WERI-Rb-1 (cell line): ENCODE results near the gene IMMP2L.

Experiments used
- DNase-seq: peaks from one replicate; pipeline ENCODE4 v3.0.0-alpha.2; 2020
- H3K27ac ChIP-seq: fragments of 250-450 bp; sonication (Bioruptor Pico); 2 replicates; pipeline ENCODE4 v1.5.1; 2020; ENCODE audit warnings: mild to moderate bottlenecking, moderate library complexity
- H3K27me3 ChIP-seq: fragments of 250-450 bp; sonication (Bioruptor Pico); 2 replicates; pipeline ENCODE4 v1.5.1; 2021; ENCODE audit warnings: mild to moderate bottlenecking, low read depth, moderate library complexity; ENCODE audit not compliant: insufficient read depth, severe bottlenecking
- H3K36me3 ChIP-seq: fragments of 250-450 bp; sonication (Bioruptor Pico); 2 replicates; pipeline ENCODE4 v1.5.1; 2020; ENCODE audit warnings: mild to moderate bottlenecking, moderate library complexity
- H3K4me3 ChIP-seq: 2 replicates; pipeline ENCODE4 v1.5.1; 2011; ENCODE audit warnings: low read depth, mild to moderate bottlenecking, control low read depth, low read length
- H3K9me3 ChIP-seq: fragments of 250-450 bp; sonication (Bioruptor Pico); 2 replicates; pipeline ENCODE4 v1.5.1; 2021; ENCODE audit warnings: mild to moderate bottlenecking, moderate library complexity; ENCODE audit not compliant: severe bottlenecking
- CTCF ChIP-seq: IDR thresholded peaks from 2 replicates; pipeline ENCODE4 v1.5.1; 2011; ENCODE audit warnings: low read depth, mild to moderate bottlenecking, control low read depth, inconsistent platforms, low read length

The IMMP2L gene

GRCh38 chr7:111238886-111239285 lies 323.4 kb downstream of the IMMP2L start:
- no peak overlapping the region for H3K27ac ChIP-seq
- TF ChIP-seq CTCF = no peak
- no peaks in the 10 kb centered on the region for H3K9me3 ChIP-seq
- H3K36me3 ChIP-seq = no peaks in the 10 kb centered on the region
- no peaks in the 10 kb centered on the region for H3K27me3 ChIP-seq
- no peak overlapping the region for H3K4me3 ChIP-seq
- no peak for DNase-seq

- H3K9me3 ChIP-seq = no peaks in the 10 kb centered on the region
- no peaks in the 10 kb centered on the region for H3K36me3 ChIP-seq
- no peak for DNase-seq
- no peak overlapping the region for H3K4me3 ChIP-seq
- no peak for TF ChIP-seq CTCF
- H3K27ac ChIP-seq = no peak overlapping the region
- H3K27me3 ChIP-seq = no peaks in the 10 kb centered on the region
These were observed 326.6 kb downstream of the IMMP2L start for GRCh38 chr7:111235709-111236108.

DNA sequence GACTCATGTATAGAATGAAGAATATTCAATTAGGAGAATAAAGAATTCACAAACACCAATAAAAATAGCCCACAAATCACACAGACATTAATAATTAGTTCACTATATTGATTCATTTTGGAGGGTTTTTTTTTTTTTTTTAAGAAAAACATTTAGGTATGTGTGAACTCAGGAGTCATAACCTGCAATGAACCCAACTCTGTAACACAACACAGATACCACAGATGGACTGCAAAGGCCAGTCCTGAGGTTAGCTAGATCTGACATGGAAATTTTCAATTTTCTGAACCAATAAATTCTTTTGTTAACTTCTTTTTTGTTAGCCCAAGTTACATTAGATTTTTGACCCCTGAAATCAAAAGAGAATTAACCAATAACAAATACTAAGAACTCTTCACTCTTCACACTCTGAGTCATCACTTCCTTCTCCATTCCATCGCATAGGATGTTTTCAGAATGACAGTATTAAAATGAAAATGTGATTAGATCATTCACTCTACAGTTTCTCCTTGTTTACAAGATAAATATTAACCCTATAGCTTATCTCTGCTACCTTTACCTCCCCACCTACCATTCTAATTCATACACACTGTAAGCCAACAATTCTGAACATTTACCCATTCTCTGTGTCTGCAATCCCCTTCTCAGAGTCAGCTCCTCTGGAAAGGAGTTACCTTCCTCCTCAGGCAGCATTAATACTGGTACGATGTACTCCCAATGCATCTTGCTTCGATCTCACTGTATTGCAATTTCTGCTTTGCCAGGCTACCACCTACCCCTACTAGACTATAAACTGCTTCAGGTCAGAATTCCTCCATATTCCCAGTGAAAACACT lies 329.8 kb downstream of the IMMP2L start:
- Histone ChIP-seq H3K4me3 (no peak overlapping the region), H3K27ac (no peak overlapping the region), H3K27me3 (no peaks in the 10 kb centered on the region), H3K36me3 (no peaks in the 10 kb centered on the region), H3K9me3 (no peaks in the 10 kb centered on the region)
- no peak for DNase-seq
- TF ChIP-seq CTCF = no peak

DNA sequence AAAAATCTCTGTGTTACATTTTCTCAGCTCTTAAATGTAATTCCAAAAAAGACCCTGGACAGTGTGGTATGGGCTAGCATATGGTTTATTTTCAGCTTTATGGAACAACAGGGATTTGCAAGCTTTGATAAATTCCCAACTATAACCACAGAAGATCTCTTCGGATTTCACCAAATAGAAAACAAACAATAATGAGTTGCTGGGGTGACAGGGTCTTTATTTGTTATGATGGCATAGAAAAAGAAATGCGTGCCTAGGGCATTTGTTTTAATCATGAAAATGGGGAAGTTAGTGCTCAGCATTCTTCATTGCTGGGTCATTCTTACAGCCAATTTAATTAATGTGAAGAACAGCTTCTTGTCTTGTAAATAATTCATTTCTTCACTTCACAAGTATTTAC lies 332.4 kb downstream of the IMMP2L start:
- Histone ChIP-seq H3K9me3 (no peaks in the 10 kb centered on the region), H3K4me3 (no peak overlapping the region), H3K27me3 (no peaks in the 10 kb centered on the region), H3K36me3 (no peaks in the 10 kb centered on the region), H3K27ac (no peak overlapping the region)
- TF ChIP-seq CTCF = no peak
- no peak for DNase-seq

DNA sequence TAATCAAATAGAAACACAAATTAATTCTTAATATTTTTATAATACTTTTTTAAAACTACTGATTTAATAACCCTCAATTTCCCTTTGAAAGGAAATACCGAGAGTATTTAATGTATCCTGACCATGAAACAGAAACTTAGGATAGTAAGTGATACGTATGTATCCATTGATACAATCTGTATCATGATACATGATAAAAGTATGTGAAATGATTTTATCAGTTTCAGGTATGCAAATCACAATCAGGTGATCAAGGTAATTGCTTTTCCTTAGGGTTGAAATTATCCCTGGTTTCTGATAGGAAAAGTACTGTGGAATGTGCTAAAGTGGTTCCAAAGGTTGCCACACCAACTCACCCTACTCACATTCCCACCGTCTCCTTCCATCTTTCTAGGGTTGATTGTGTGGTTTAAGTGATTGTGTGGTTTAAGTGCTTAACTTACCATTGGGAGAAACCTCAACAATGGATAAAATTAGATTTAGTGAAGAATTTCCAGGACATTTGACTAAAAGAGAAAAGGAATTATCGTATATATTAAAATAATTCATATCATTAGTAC lies 333.0 kb downstream of the IMMP2L start:
- Histone ChIP-seq H3K27ac (no peak overlapping the region), H3K9me3 (no peaks in the 10 kb centered on the region), H3K27me3 (no peaks in the 10 kb centered on the region), H3K4me3 (no peak overlapping the region), H3K36me3 (no peaks in the 10 kb centered on the region)
- TF ChIP-seq CTCF = no peak
- no peak for DNase-seq
